OCI-LY1 (cell line): ENCODE results near the gene PRPSAP1.

Experiments
- H2AFZ ChIP-seq: fragments of 200-600 bp; sonication (generic), shearing (Covaris generic); 2 replicates; pipeline ENCODE4 v1.6.0; 2014; ENCODE audit warnings: antibody characterized with exemption, mild to moderate bottlenecking, low read length
- H3F3A ChIP-seq: fragments of 200-600 bp; sonication (generic), shearing (Covaris generic); 2 replicates; pipeline ENCODE4 v1.6.0; 2014; ENCODE audit warnings: mild to moderate bottlenecking, antibody characterized with exemption, low read length, moderate library complexity; ENCODE audit not compliant: insufficient read depth
- H3K27ac ChIP-seq: fragments of 200-600 bp; sonication (generic); 2 replicates; pipeline ENCODE4 v1.5.1; 2014; ENCODE audit warnings: low read length, mixed run types, mild to moderate bottlenecking, low read depth; ENCODE audit not compliant: poor library complexity, severe bottlenecking
- H3K27me3 ChIP-seq: fragments of 200-600 bp; sonication (generic); 2 replicates; pipeline ENCODE4 v1.6.0; 2014; ENCODE audit warnings: antibody characterized with exemption, mild to moderate bottlenecking, low read length, moderate library complexity; ENCODE audit not compliant: insufficient read depth
- H3K36me3 ChIP-seq: fragments of 200-600 bp; sonication (generic); 2 replicates; pipeline ENCODE4 v1.6.1; 2014; ENCODE audit warnings: mild to moderate bottlenecking, antibody characterized with exemption, low read length, moderate library complexity, mixed read lengths; ENCODE audit not compliant: insufficient read depth
- H3K4me1 ChIP-seq: fragments of 200-600 bp; sonication (generic); 2 replicates; pipeline ENCODE4 v1.5.1; 2014; ENCODE audit warnings: mild to moderate bottlenecking, low read length, moderate library complexity; ENCODE audit not compliant: insufficient read depth, severe bottlenecking
- H3K4me2 ChIP-seq: fragments of 200-600 bp; sonication (generic), shearing (Covaris generic); 2 replicates; pipeline ENCODE4 v1.6.1; 2014; ENCODE audit warnings: low read length
- H3K4me3 ChIP-seq: fragments of 200-600 bp; sonication (generic); 2 replicates; pipeline ENCODE4 v1.5.1; 2014; ENCODE audit warnings: low read length, low read depth, mild to moderate bottlenecking, mixed read lengths; ENCODE audit not compliant: poor library complexity, severe bottlenecking
- H3K79me2 ChIP-seq: fragments of 200-600 bp; shearing (Covaris generic); 2 replicates; pipeline ENCODE4 v1.6.1; 2016; ENCODE audit warnings: mixed run types, low read length, mixed read lengths; ENCODE audit not compliant: insufficient read depth
- H3K9ac ChIP-seq: fragments of 200-600 bp; sonication (generic), shearing (Covaris generic); 2 replicates; pipeline ENCODE4 v1.6.1; 2014; ENCODE audit warnings: mild to moderate bottlenecking, low read length, mixed read lengths
- H3K9me2 ChIP-seq: fragments of 200-600 bp; sonication (generic), shearing (Covaris generic); 2 replicates; pipeline ENCODE4 v1.6.1; 2014; ENCODE audit warnings: low read depth, mild to moderate bottlenecking, low read length, mixed read lengths
- H3K9me3 ChIP-seq: fragments of 200-600 bp; shearing (Covaris generic); 2 replicates; pipeline ENCODE4 v1.6.1; 2014; ENCODE audit warnings: low read length, mixed read lengths
- H4K20me1 ChIP-seq: fragments of 200-600 bp; sonication (generic), shearing (Covaris generic); 2 replicates; pipeline ENCODE4 v1.6.0; 2016; ENCODE audit warnings: mild to moderate bottlenecking, low read length; ENCODE audit not compliant: insufficient read depth
- EZH2 ChIP-seq: fragments of 200-600 bp; sonication (generic), shearing (Covaris generic); IDR thresholded peaks from 2 replicates; pipeline ENCODE4 v1.8.0; 2017; ENCODE audit warnings: borderline replicate concordance, mixed run types, mild to moderate bottlenecking, antibody characterized with exemption, low read length, moderate library complexity, mixed read lengths
- TF ChIP-seq, protein P1 (sequence below): fragments of 200-600 bp; sonication (generic), shearing (Covaris generic); IDR thresholded peaks from 2 replicates; pipeline ENCODE4 v1.5.1; 2017; ENCODE audit warnings: mild to moderate bottlenecking, antibody characterized with exemption, low read length, moderate library complexity, mixed read lengths

Gene PRPSAP1

DNA sequence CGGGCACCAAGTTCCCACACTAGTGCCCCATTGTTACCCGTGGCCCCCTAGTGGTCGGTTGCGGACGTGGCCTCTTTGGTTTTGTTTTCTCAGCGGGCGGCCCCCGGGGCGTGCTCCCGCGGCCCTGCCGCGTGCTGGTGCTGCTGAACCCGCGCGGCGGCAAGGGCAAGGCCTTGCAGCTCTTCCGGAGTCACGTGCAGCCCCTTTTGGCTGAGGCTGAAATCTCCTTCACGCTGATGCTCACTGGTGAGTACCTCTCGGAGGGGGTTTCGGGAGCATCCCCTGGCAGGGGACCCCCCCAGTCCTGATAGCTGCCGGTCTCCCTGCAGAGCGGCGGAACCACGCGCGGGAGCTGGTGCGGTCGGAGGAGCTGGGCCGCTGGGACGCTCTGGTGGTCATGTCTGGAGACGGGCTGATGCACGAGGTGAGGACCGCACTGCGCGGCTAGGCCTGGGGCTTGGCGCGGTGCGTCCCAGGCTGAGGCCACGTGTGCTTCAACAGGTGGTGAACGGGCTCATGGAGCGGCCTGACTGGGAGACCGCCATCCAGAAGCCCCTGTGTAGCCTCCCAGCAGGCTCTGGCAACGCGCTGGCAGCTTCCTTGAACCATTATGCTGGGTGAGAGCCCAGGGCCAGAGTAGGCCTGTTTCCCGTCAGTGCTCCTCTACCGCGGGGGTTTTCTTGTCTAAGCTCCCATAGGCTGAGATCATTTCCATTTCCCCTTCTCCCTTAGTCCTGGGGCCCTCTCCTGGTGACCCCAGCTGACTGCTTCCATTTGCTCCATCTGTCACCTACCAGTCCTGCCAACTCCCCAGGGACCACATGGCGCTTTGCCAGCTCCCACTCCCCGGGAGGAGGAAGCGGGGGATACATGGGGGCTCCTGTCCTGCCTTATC is 32.4 kb upstream of the PRPSAP1 start:
- peak overlapping the region; percentile 36; the same call in 1 of the 2 replicates for H3K9ac ChIP-seq
- H3K4me2 ChIP-seq, result peak overlapping the region; percentile 78
- H3K4me3 ChIP-seq, result peak overlapping the region; percentile 63
- H3K9me3 ChIP-seq, result no peaks in the 10 kb centered on the region
- H3F3A ChIP-seq, result no peaks in the 10 kb centered on the region
- H4K20me1 ChIP-seq, result no peaks in the 10 kb centered on the region
- H3K79me2 ChIP-seq, result no peaks in the 10 kb centered on the region
- no peak overlapping the region for H2AFZ ChIP-seq
- TF ChIP-seq EZH2, result no peak
- TF ChIP-seq, protein P1, sequence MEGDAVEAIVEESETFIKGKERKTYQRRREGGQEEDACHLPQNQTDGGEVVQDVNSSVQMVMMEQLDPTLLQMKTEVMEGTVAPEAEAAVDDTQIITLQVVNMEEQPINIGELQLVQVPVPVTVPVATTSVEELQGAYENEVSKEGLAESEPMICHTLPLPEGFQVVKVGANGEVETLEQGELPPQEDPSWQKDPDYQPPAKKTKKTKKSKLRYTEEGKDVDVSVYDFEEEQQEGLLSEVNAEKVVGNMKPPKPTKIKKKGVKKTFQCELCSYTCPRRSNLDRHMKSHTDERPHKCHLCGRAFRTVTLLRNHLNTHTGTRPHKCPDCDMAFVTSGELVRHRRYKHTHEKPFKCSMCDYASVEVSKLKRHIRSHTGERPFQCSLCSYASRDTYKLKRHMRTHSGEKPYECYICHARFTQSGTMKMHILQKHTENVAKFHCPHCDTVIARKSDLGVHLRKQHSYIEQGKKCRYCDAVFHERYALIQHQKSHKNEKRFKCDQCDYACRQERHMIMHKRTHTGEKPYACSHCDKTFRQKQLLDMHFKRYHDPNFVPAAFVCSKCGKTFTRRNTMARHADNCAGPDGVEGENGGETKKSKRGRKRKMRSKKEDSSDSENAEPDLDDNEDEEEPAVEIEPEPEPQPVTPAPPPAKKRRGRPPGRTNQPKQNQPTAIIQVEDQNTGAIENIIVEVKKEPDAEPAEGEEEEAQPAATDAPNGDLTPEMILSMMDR, result peak; percentile 86
- no peaks in the 10 kb centered on the region for H3K9me2 ChIP-seq
- H3K27ac ChIP-seq, result no peak overlapping the region
- H3K36me3 ChIP-seq, result no peaks in the 10 kb centered on the region; the same call in 1 of the 2 replicates
- H3K27me3 ChIP-seq, result 0 out of 2 replicates have a peak, but pooled peaks cover 3% of the 10 kb centered on the region
- peaks cover 41% of the 10 kb centered on the region for H3K4me1 ChIP-seq

DNA sequence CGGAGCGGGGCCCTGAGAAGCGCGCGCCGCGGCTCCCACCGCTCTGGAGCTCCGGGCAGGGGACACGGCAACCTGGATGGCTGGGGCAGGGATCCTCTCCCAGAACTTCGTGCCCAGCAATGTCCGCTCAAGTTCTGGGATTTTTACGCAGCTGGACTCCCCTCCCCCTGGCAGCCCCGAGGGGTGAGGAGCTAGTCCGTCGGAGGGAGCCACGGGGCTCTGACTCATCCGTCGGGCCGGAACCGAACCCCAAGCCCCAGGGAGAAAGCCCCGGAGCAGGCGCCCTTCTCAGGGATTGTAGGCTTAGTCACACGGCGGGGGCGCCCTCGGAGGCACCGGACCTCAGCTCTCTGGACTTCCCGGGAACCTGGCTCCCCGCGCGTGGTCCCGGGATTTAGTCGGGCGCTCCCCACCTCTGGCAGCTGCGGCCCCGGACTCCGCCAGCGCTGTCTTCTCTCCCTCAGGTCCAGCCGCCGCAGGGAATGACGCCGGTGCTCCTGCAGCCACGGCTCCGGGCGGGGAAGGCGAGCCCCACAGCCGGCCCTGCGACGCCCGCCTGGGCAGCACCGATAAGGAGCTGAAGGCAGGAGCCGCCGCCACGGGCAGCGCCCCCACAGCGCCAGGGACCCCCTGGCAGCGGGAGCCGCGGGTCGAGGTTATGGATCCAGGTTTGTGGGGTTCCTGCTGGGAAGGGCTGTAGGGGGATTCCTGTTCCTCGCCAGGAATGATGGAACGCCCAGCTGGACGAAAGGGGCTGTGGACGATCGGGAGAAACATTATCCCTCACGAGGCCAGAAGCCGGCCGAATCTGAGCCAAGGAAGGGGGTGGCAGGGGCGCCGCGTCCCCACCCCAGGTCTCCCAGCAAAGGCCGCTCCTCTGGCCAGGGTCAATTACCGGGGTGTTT is 31.5 kb upstream of the PRPSAP1 start:
- 0 out of 2 replicates have a peak, but pooled peaks cover 3% of the 10 kb centered on the region for H3K27me3 ChIP-seq

More for the DNA sequence above, 31.5 kb upstream of the PRPSAP1 start:
- no peaks in the 10 kb centered on the region for H3K9me3 ChIP-seq
- no peaks in the 10 kb centered on the region for H3K36me3 ChIP-seq
- H3K4me3 ChIP-seq, result peak overlapping the region; percentile 63
- H3K27ac ChIP-seq, result no peak overlapping the region
- peak overlapping the region; percentile 47; the same call in 1 of the 2 replicates for H3K9ac ChIP-seq
- peak overlapping the region; percentile 78 for H3K4me2 ChIP-seq
- TF ChIP-seq, protein P1, result no peak
- TF ChIP-seq EZH2, result no peak
- no peaks in the 10 kb centered on the region for H3K79me2 ChIP-seq
- H3K9me2 ChIP-seq, result no peaks in the 10 kb centered on the region
- no peaks in the 10 kb centered on the region for H4K20me1 ChIP-seq
- no peak overlapping the region for H2AFZ ChIP-seq
- H3F3A ChIP-seq, result no peaks in the 10 kb centered on the region
- H3K4me1 ChIP-seq, result peaks cover 41% of the 10 kb centered on the region
